Measurements from ENCODE around the gene SH3D19.

DNA sequence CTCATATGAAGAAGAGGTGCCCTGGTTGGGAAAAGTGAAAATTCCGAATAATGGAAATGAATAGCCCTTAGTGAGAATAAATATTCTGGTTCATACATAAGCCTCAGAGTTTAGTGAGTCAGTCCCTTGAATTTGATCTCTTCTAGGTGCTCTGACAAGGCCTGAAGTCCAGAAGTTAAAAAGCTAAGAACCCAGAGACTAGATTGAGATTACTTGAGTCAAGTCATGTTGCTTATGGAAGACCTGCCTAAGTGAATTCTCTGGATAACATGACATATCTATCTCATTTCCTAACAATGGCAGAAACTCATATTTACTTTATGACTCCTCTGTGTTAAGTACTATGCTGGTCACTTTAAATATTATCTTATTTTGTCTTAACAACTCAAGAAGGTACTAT lies 58.9 kb downstream of the SH3D19 start:
- TF ChIP-seq, protein P1, sequence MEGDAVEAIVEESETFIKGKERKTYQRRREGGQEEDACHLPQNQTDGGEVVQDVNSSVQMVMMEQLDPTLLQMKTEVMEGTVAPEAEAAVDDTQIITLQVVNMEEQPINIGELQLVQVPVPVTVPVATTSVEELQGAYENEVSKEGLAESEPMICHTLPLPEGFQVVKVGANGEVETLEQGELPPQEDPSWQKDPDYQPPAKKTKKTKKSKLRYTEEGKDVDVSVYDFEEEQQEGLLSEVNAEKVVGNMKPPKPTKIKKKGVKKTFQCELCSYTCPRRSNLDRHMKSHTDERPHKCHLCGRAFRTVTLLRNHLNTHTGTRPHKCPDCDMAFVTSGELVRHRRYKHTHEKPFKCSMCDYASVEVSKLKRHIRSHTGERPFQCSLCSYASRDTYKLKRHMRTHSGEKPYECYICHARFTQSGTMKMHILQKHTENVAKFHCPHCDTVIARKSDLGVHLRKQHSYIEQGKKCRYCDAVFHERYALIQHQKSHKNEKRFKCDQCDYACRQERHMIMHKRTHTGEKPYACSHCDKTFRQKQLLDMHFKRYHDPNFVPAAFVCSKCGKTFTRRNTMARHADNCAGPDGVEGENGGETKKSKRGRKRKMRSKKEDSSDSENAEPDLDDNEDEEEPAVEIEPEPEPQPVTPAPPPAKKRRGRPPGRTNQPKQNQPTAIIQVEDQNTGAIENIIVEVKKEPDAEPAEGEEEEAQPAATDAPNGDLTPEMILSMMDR (IDR thresholded peaks at IDR 0.05): no peak
- TF ChIP-seq POLR2A (IDR thresholded peaks at IDR 0.05): no peak
- no peak for TF ChIP-seq EP300 (IDR thresholded peaks at IDR 0.05)

All from tibial nerve (tissue), 4 donors.